Epithelial cell of alveolus of lung (primary cell): ENCODE results near the gene POLR2C. TPM values are rescaled to one million over a fixed set of nuclear protein-coding genes. Genes with fewer than 3 reads are reported as not detected.

Source experiments
- total RNA-seq: library from RNA; depleted of rRNA; stranded (reverse); fragments of >200 nt; gene quantifications from 2 replicates; pipeline ENCODE4 v1.2.1, GENCODE V29; 2015

POLR2C gene
- total RNA-seq = 111 and 116 TPM in 2 replicates

GRCh38 chr16:57462209-57462977 lies at the start of gene POLR2C:
Gene POLR2C, plus strand, starts transcription at chr16:57462679. Its CDS starts 46 bp downstream, at chr16:57462725.

DNA sequence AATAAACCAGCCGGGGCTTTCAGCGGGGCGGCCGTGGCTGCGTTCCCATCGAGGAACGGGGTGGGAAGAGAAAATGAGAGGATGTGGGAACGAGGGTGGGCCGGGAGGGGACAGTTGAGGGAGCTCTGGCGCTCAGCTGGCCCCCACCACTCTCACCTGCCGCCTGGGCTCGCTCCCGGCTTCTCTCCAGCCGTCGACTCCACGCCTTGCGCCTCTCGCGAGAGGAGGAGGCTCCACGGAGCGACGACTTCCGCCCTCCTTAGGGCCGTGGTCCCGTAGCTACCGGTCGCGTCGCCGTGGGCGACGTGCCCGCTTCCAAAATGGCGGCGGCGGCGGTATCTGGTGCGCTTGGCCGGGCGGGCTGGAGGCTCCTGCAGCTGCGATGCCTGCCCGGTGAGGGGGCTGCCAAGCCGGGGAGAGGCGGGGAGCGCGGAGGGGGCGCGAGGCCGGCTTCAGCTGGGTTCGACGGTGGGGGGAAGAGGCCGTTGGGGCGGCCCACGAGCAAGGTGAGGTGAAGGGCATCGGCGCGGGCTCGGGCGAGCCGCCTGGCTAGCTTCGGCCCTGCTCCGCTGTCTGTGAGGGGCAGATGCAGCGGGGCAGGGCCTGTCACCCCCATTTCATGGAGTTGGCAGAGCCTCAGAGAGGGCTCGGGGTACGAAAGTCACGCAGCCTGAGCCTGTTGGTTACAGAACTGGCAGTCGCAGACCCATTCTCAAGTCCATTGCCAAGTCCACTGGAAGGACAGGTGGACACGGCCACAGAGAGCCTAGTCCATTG lies 15.1 kb upstream of the POLR2C start, which contains the start of the genes CIAPIN1 and COQ9:
CIAPIN1 (minus strand) TSS at position 200 of the 777 bp plus-strand sequence. CDS start 6,457 bp downstream, outside the sequence.
COQ9 (plus strand) TSS at position 294 of the 777 bp plus-strand sequence; CDS start at position 321, 27 bp downstream.

DNA sequence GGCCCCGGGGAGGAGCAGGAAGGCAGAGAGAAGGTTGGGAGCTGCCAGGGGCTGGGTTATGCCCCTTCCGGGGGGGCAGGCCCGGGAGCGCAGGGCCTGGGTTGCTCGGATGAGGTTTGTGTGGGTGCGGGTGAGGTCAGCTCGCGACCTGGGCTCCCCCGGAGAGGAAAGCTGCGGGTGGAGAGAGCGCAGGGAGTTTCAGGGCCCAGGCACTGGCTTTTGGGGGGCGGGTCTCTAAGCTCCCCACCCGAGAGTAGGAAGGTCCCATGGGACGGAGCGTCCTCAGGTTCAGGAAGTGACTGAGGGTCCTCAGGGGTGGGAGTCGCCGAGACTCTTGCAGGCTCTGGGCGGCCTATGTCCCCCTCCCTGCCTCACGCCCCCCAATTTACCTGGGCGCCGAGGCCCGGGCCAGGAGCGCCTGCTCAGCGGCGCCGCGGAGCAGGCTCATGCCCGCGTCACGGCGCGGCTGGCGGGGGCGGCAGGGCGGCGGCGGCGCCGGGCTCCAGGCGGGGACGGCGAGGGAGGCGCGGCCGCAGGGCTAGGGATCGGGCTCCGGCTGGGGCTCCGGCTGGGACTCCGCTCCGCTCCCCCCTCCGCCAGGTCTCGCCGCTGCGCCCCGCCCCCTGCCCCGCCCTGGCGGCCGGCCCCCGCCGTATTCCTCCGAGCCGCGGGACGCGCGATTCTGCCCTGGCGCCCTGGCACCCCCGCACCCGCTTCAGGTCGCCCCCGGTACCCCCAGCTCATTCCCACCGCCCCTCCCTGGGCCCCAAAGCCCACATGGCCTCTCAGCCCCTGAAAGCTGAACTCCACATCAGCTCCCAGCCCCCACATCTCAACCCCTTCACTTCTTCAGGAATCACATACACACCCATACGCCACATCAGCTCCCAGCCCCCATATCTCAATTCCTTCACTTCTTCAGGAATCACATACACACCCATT lies 23.7 kb downstream of the POLR2C start, which contains the start of gene DOK4:
DOK4 (minus strand) TSS at position 578 of the 942 bp plus-strand sequence. CDS start 6,986 bp downstream, outside the sequence.

Other genes with a start within 250 kb of the POLR2C start
- 59.6 and 62.4 TPM in 2 replicates for gene ARL2BP, start 217.4 kb upstream of the POLR2C start, total RNA-seq
- 0.91 TPM in 1 of 2 replicates, not detected in the other for gene PLLP, start 178.0 kb upstream of the POLR2C start, total RNA-seq
- gene CCL22, start 103.9 kb upstream of the POLR2C start, total RNA-seq = not detected in 2 replicates
- gene CX3CL1, start 90.2 kb upstream of the POLR2C start, total RNA-seq = 0.91 TPM in 1 of 2 replicates, not detected in the other
- gene CCL17, start 57.9 kb upstream of the POLR2C start, total RNA-seq = not detected in 2 replicates
- 43.2 and 43.6 TPM in 2 replicates for gene CIAPIN1, start 15.3 kb upstream of the POLR2C start, total RNA-seq
- gene COQ9, start 15.2 kb upstream of the POLR2C start, total RNA-seq = 27.2 and 44.6 TPM in 2 replicates
- 26.4 and 29.0 TPM in 2 replicates for gene DOK4, start 23.8 kb downstream of the POLR2C start, total RNA-seq
- gene CCDC102A, start 73.9 kb downstream of the POLR2C start, total RNA-seq = 12.5 and 18.7 TPM in 2 replicates
- gene ADGRG5, start 80.0 kb downstream of the POLR2C start, total RNA-seq = not detected in 2 replicates
- 1.4 and 8.5 TPM in 2 replicates for gene ADGRG1, start 166.0 kb downstream of the POLR2C start, total RNA-seq
- gene ADGRG3, start 205.6 kb downstream of the POLR2C start, total RNA-seq = not detected in 2 replicates
- gene DRC7, start 232.1 kb downstream of the POLR2C start, total RNA-seq = 0.91 TPM in 1 of 2 replicates, not detected in the other